NCI-H446 treated with DMSO at 0.1 percent for 48 hours (cell line): ENCODE data around the gene TEX48.

Experiments
- DNase-seq: peaks from one replicate; lab custom pipeline; 2025; lab: John Stamatoyannopoulos, UW

Gene TEX48

DNA sequence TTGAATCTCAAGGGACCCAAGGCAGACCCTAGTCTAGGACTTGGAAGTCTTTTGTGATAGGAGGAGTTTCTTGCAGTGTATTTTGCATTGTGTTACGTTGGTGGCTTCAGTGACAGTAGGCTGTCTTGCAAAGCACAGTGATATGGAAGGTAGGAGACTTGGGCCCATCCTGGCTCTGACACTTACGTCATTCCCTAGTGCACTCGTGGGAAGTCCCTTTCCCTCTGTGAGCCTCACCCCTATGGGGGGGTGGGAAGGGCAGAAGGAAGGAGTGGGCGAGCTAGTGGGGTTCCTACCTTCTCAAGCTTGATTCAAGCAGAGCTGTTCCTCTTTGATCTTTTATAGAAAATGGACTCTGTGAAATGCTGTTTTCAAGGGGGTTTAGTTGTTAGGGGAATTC lies 15.1 kb downstream of the TEX48 start:
- no peak for DNase-seq

DNA sequence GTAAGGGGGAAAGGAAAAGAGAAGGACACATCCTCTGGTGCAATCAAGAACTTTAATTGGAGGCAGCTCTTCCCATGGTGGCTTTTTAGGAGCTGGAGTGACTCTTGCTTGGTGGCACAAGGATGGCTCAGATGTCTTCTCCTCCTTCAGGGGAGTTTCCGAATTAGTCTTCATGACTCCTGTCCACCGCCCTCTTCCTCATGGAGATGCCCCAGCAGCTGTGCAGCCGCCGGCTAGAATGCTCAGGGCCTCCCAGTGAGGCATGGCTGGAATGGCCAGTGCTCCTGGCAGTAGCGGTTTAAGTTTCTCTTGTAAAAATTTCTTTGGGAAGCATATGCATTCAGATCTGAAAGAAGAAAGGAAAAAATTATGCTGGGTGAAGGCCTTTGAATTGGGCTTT lies 15.6 kb downstream of the TEX48 start:
- no peak for DNase-seq

GRCh38 chr9:114664181-114664580 lies 17.8 kb downstream of the TEX48 start:
- DNase-seq = no peak

DNA sequence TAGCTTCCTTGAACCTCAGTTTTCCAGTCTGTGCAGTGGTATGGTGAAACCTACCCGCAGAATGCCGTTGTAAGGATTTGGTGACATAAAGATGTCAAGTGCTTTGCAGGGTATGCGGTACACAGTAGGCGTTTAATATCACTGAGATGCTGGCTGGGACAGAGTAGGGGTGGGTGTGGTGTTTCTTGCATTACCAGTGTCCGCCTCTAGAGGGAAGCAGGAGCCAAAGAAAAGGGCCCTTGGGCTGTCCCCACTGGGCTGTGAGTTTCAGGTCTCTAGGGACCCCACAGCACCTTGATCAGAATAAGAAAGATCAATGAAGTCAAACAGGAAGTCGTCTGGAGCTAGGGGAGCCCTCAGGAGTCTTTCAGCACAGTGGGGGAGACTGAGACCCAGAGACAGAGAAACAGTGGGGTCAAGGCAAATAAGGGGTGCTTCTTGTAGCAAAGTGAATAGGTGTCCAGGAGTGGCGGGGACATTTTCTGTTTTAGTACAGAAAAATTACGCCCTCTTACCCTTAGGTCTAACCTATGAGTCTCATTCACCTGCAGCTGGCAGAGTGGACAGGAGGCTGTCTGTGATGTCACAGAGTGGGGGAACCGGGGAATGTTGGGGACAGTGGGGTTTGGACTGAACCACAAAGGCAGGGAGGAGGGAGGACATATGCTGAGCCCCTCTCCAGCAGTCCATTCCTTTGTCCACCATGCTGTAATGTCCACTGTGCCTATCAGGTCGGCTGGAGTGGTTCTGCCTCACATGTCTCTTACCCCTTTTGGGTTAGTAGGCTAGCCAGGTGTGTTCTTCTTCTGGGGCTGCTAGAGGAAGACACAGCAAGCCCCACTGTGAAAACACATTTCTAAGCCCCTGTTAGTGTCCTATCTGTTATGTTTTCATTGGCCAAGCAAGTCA lies 19.7 kb downstream of the TEX48 start:
- no peak for DNase-seq

GRCh38 chr9:114657705-114658104 lies 24.3 kb downstream of the TEX48 start, which contains the start of gene TEX53:
Gene TEX53, minus strand, starts transcription at chr9:114657805. Its CDS starts 31 bp downstream, at chr9:114657774.
- DNase-seq = no peak

- no peak for DNase-seq
Measured at GRCh38 chr9:114656301-114656700, 25.7 kb downstream of the TEX48 start.

DNA sequence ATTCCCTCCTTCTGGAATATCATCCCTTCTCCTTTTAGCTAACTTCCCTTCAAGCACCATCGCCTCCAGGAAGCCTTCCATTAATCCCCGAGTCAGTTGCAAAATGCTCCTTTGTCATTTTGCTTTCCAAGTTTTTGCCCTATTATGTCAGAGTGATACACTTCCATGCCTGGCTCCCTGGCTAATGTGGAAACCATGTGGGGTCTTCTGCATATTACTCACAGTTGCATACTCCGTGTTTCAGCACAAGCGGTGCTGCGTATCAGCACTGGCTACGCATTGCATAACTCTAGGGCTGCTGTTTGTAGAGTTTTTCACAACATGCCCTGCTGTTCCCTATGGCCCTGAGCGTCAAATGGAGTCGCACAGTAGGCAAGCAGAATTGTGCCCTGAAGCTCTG lies 26.3 kb downstream of the TEX48 start:
- DNase-seq = no peak

- no peak for DNase-seq
Measured at GRCh38 chr9:114653556-114654159, 28.3 kb downstream of the TEX48 start.

DNA sequence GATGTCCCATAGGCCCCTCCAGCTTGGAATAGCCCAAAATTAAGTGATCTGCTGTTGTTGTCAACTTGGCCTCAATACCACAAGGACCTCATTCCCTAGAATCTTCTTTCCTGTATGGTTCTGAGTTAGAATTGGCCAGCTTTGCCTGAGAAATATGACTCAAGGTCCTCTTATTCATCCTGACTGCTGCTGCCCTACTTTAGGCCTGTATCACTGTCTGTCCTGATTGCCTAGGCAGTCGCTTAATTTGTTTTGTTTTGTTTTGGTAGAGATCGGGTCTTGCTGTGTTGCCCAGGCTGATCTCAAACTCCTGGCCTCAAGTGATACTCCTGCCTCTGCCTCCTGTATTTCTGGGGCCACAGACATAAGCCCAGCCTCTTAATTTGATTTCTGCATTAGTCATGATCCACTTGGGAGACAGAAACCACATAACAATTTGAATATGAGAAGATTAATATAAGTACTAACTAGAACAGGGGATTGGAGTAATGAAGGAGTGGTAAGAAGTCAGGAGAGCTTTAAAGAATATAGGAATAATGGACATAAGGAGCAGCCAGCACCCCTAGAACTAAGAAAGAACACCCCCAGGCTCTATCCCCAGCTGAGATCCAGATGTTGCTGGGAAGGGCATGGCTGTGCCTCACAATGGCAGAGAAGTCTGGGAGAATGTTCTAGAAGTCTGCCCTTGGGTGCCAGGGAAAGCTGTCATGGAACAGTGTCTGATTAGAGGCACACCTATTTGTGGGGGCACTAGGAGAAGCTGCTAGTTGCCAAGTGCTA lies 29.0 kb downstream of the TEX48 start:
- no peak for DNase-seq

DNA sequence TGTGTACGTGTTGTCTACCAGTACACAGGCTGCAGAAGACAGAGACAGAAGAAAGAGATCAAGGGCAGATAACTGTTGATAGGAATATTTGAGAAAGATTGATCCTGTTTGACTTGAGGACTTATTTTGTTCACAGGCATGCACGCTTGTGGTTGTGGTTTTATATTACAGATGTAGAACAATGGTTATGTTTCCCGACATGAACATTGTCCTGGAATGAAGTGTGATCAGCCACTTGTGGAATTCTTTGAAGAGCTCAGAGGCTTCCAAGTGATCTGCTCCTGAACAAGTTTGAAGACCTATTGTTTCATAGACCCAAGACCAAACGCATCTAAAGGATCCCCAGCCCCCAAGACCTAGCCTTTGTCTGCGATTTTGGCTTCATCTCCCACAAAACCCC lies 38.1 kb downstream of the TEX48 start:
- no peak for DNase-seq

GRCh38 chr9:114643001-114643400 lies 39.0 kb downstream of the TEX48 start:
- no peak for DNase-seq

DNA sequence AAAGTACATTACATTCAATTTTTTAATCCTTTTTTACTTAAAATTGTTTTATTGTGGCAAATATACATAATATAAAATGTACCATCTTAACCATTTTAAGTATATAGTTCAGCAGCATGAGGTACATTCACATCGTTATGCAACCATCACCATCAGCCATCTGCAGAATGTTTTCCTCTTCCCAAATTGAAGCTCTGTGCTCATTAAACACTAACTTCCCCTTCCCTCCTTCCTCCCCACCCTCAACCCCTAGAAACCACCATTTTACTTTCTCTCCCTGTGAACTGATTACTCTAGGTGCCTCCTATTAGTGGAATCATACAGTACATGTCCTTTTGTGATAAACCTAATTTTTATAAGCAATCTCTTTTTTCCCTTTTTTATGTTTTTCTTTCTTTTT lies 40.0 kb downstream of the TEX48 start:
- DNase-seq = no peak

- no peak for DNase-seq
Measured at GRCh38 chr9:114638404-114638803, 43.6 kb downstream of the TEX48 start.

GRCh38 chr9:114634387-114634786 lies 47.6 kb downstream of the TEX48 start:
- DNase-seq = no peak

GRCh38 chr9:114633438-114634089 lies 48.4 kb downstream of the TEX48 start:
- DNase-seq = no peak

- no peak for DNase-seq
Measured at GRCh38 chr9:114631166-114631565, 50.8 kb downstream of the TEX48 start.

- no peak for DNase-seq
Measured at GRCh38 chr9:114629563-114630090, 52.4 kb downstream of the TEX48 start.

- no peak for DNase-seq
Measured at GRCh38 chr9:114627553-114627952, 54.4 kb downstream of the TEX48 start.

DNA sequence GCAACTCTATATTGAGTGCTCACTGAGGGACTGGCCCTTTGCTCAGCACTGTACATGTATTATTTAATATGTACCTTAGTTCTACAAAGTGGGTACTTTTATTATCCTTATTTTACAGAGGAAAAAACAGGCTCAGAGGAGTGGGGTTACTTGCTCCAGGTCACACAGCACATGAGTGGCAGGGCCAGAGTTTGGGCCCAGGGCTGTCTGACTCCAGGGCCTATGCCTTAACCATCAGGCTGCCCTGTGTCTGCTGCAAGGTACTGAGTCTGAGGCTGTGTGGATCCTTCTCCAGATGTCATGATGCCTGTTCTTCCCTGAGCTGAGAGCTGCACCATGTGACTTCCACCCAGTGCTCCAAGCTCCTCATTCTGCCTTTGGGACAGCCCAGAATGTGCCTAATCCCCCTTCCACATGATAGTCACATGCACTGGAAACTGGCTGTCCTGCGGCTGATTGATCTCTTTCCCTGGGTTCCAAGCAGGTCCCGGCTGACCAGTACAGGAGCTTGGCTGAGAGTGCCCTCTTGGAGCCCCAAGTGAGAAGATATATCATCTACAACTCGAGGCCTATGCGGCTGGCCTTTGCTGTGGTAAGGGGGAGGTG lies 55.5 kb downstream of the TEX48 start:
- DNase-seq = no peak

DNA sequence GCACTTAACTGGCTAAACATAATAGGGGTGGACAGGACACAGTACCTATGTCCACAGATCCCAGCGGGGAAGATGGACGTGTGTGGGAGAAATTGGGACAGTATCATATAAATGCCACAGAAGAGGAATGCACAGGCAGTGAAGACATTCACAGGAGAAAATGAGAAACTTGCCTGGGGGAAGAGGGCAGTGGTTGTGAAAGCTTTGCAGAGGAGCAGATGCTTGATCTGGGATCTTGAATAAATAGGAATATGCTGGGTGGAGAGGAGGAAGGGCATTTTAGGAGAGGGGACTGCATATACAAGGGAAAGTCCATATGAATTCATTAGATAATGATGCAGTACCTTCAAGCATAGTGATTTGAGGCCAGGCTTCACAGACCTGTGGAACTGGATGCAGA lies 57.3 kb downstream of the TEX48 start:
- DNase-seq = no peak

DNA sequence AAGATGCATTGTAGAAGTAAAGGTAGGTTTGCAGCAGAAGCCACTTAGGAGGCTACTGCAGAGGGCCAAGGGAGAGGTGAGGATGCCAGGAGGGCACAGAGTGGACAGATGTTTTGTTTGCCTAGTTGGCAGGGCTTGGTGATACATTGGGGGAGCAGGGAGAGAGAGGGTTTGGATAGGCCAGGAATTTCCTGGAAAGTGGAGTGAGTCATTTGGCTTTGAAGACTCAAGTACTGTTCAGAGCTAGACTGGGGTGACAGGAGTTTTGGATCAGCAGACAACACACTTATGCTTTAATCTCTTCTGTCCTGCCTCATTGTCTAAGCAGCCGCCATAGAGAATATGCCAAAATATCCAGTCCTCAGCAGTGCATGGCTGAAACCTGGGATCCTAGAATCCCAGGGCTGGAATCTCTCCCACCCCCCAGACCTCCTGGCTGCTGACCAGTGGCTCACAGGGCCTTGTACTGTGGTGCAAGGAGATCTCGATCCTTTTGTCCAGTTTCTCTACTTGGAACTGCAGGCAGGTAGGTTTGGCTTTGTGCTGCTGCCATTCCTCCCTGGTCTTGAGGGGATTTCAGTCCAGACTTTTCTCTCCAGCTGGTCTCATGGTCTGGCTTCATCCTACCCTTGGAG lies 59.9 kb downstream of the TEX48 start:
- no peak for DNase-seq
